OCI-LY3 (cell line): ENCODE measurements around the gene RBM33.

Source experiments
- H2AFZ ChIP-seq: fragments of 200-600, 300-600 bp; shearing (Covaris generic); 2 replicates; pipeline ENCODE4 v1.6.0; 2014; ENCODE audit warnings: antibody characterized with exemption, low read depth, low read length
- H3K27ac ChIP-seq: fragments of 200-600, 300-600 bp; sonication (generic); 2 replicates; pipeline ENCODE4 v1.5.1; 2014; ENCODE audit warnings: mild to moderate bottlenecking, low read length, moderate library complexity, mixed read lengths
- H3K27me3 ChIP-seq: fragments of 200-600, 300-600 bp; sonication (generic); 2 replicates; pipeline ENCODE4 v1.6.1; 2014; ENCODE audit warnings: low read depth, low read length, mixed read lengths
- H3K36me3 ChIP-seq: fragments of 200-600, 300-600 bp; sonication (generic); replicated peaks from 2 replicates; pipeline ENCODE3; 2014; ENCODE audit warnings: low read depth, low read length, mixed read lengths
- H3K4me1 ChIP-seq: fragments of 300-600, 200-600 bp; sonication (generic); 2 replicates; pipeline ENCODE4 v1.6.1; 2014; ENCODE audit warnings: low read length, mixed read lengths
- H3K4me2 ChIP-seq: fragments of 200-600, 300-600 bp; sonication (generic); 2 replicates; pipeline ENCODE4 v1.6.1; 2014; ENCODE audit warnings: low read length, mixed read lengths
- H3K4me3 ChIP-seq: fragments of 300-600, 200-600 bp; sonication (generic); 2 replicates; pipeline ENCODE4 v1.5.1; 2014; ENCODE audit warnings: antibody characterized with exemption, mild to moderate bottlenecking, low read length, moderate library complexity
- H3K79me2 ChIP-seq: fragments of 300-600, 200-600 bp; shearing (Covaris generic); 2 replicates; pipeline ENCODE4 v1.6.1; 2014; ENCODE audit warnings: mild to moderate bottlenecking, low read length, mixed read lengths
- H3K9ac ChIP-seq: fragments of 300-600, 200-600 bp; shearing (Covaris generic); 2 replicates; pipeline ENCODE4 v1.6.0; 2014; ENCODE audit warnings: mild to moderate bottlenecking, low read length, moderate library complexity
- H3K9me3 ChIP-seq: fragments of 200-600, 300-600 bp; shearing (Covaris generic); 2 replicates; pipeline ENCODE4 v1.6.1; 2014; ENCODE audit warnings: low read length, mixed read lengths; ENCODE audit not compliant: insufficient read depth
- H4K20me1 ChIP-seq: fragments of 200-600, 300-600 bp; sonication (generic); 2 replicates; pipeline ENCODE4 v1.6.1; 2016; ENCODE audit warnings: low read length, mixed read lengths; ENCODE audit not compliant: insufficient read depth
- CTCF ChIP-seq: fragments of 200-600, 300-600 bp; sonication (generic); IDR thresholded peaks from 2 replicates; pipeline ENCODE4 v1.5.1; 2014; ENCODE audit warnings: antibody characterized with exemption, low read length, low read depth
- EZH2phosphoT487 ChIP-seq: fragments of 200-600 bp; shearing (Covaris generic); IDR thresholded peaks from 2 replicates; pipeline ENCODE4 v1.6.1; 2018; ENCODE audit warnings: antibody characterized with exemption, mixed run types, low read depth

Gene RBM33

GRCh38 chr7:155714702-155715101 lies 70.2 kb downstream of the RBM33 start:
- no peak overlapping the region for H3K27ac ChIP-seq
- no peaks in the 10 kb centered on the region for H3K27me3 ChIP-seq
- no peak overlapping the region for H3K4me3 ChIP-seq
- H3K9ac ChIP-seq, result no peak overlapping the region
- TF ChIP-seq EZH2phosphoT487, result no peak
- TF ChIP-seq CTCF, result no peak
- peaks cover 11% of the 10 kb centered on the region for H3K4me1 ChIP-seq
- H4K20me1 ChIP-seq, result peaks cover 51% of the 10 kb centered on the region
- H3K79me2 ChIP-seq, result peaks cover 16% of the 10 kb centered on the region
- no peak overlapping the region for H3K4me2 ChIP-seq
- no peaks in the 10 kb centered on the region for H3K9me3 ChIP-seq
- H2AFZ ChIP-seq, result no peak overlapping the region
- peaks cover 22% of the 10 kb centered on the region for H3K36me3 ChIP-seq

- peaks cover 11% of the 10 kb centered on the region; the same call in 1 of the 2 replicates for H3K79me2 ChIP-seq
Observed at GRCh38 chr7:155715111-155715805, 70.8 kb downstream of the RBM33 start.

GRCh38 chr7:155717010-155717744 lies 72.7 kb downstream of the RBM33 start:
- Histone ChIP-seq H3K27ac (no peak overlapping the region), H3K9ac (no peak overlapping the region), H3K36me3 (peaks cover 6% of the 10 kb centered on the region), H3K9me3 (peaks cover 5% of the 10 kb centered on the region; the same call in 1 of the 2 replicates), H3K79me2 (peaks cover 4% of the 10 kb centered on the region; the same call in 1 of the 2 replicates), H3K27me3 (no peaks in the 10 kb centered on the region), H4K20me1 (peaks cover 36% of the 10 kb centered on the region), H2AFZ (no peak overlapping the region), H3K4me2 (no peak overlapping the region), H3K4me1 (peaks cover 5% of the 10 kb centered on the region), H3K4me3 (no peak overlapping the region)
- TF ChIP-seq CTCF (no peak), EZH2phosphoT487 (no peak)

More at GRCh38 chr7:155715111-155715805, 70.8 kb downstream of the RBM33 start:
- no peaks in the 10 kb centered on the region for H3K9me3 ChIP-seq
- TF ChIP-seq EZH2phosphoT487 (no peak), CTCF (no peak)
- no peak overlapping the region for H3K4me3 ChIP-seq
- no peak overlapping the region for H3K27ac ChIP-seq
- H3K4me1 ChIP-seq, result peaks cover 5% of the 10 kb centered on the region
- H2AFZ ChIP-seq, result no peak overlapping the region
- H3K27me3 ChIP-seq, result no peaks in the 10 kb centered on the region
- no peak overlapping the region for H3K4me2 ChIP-seq
- H3K36me3 ChIP-seq, result peaks cover 22% of the 10 kb centered on the region
- H4K20me1 ChIP-seq, result peaks cover 46% of the 10 kb centered on the region
- H3K9ac ChIP-seq, result no peak overlapping the region

GRCh38 chr7:155721056-155721455 lies 76.6 kb downstream of the RBM33 start:
- H3K36me3 ChIP-seq, result peaks cover 12% of the 10 kb centered on the region
- H4K20me1 ChIP-seq, result peaks cover 16% of the 10 kb centered on the region; the same call in 1 of the 2 replicates
- no peaks in the 10 kb centered on the region for H3K27me3 ChIP-seq
- H3K9me3 ChIP-seq, result peaks cover 5% of the 10 kb centered on the region; the same call in 1 of the 2 replicates
- H3K27ac ChIP-seq, result no peak overlapping the region
- peaks cover 35% of the 10 kb centered on the region for H3K4me1 ChIP-seq
- H3K9ac ChIP-seq, result no peak overlapping the region
- no peak overlapping the region for H3K4me2 ChIP-seq
- no peak overlapping the region for H3K4me3 ChIP-seq
- H2AFZ ChIP-seq, result no peak overlapping the region
- no peak for TF ChIP-seq CTCF
- H3K79me2 ChIP-seq, result peaks cover 18% of the 10 kb centered on the region; the same call in 1 of the 2 replicates
